ENCODE measurements around the gene CDK19.

DNA sequence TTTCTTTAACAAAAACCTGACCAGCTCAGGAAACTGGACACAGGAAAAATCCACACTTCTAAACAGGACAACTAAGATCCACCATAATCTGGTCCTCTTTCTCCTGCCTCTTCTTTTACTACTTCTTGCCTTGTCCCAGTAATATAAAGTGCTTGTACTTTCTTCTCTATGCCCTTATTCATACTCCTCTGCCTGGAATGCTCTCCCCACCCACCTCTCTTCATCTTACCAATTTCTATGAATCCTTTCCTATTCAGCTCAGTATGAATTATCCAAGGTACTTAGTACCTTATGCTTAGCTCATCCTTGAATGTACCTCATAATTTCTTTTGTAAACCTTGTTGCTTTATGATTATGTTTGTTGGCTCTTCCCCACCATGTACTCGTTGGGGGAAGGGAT, 159.4 kb downstream of the CDK19 start:
- TF ChIP-seq, protein P1, sequence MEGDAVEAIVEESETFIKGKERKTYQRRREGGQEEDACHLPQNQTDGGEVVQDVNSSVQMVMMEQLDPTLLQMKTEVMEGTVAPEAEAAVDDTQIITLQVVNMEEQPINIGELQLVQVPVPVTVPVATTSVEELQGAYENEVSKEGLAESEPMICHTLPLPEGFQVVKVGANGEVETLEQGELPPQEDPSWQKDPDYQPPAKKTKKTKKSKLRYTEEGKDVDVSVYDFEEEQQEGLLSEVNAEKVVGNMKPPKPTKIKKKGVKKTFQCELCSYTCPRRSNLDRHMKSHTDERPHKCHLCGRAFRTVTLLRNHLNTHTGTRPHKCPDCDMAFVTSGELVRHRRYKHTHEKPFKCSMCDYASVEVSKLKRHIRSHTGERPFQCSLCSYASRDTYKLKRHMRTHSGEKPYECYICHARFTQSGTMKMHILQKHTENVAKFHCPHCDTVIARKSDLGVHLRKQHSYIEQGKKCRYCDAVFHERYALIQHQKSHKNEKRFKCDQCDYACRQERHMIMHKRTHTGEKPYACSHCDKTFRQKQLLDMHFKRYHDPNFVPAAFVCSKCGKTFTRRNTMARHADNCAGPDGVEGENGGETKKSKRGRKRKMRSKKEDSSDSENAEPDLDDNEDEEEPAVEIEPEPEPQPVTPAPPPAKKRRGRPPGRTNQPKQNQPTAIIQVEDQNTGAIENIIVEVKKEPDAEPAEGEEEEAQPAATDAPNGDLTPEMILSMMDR (IDR thresholded peaks at IDR 0.05; ENCODE audit: low read length) = no peak
- no peak for TF ChIP-seq EZH2 (IDR thresholded peaks at IDR 0.05; ENCODE audit: borderline replicate concordance, low read length)

Data from OCI-LY1 (cell line).